ENCODE data around the gene APC2. TPM values are rescaled to one million over a fixed set of nuclear protein-coding genes. Genes with fewer than 3 reads are reported as not detected.
A peak's percentile ranks its signal among the peaks of the same experiment; 100 is the strongest.

The APC2 gene
- total RNA-seq, 1 donor from 2014 or later: 1.3 TPM

DNA sequence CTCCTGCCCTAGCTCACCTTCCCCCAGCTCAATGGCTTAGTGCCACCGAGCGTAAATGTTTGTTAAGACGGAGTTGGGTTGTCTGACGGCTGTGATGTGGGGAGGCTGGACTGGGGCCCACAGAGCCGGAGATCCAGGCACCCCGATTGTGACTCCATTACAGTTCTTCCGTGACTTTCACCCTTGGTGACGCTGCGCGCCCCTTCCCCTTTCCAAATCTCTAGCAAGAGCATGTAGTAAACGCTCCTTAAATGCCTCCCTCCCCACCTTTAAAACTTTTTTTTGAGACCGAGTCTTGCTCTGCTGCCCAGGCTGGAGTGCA lies 41.9 kb downstream of the APC2 start:
- no peaks in the 10 kb centered on the region for H3K9me3 ChIP-seq (ENCODE audit: low read depth)
- H3K9ac ChIP-seq: no peak overlapping the region
- peaks cover 11% of the 10 kb centered on the region for H3K27me3 Mint-ChIP-seq (ENCODE audit: insufficient read depth, low read depth)
- H3K4me1 Mint-ChIP-seq: peaks cover 21% of the 10 kb centered on the region
- peaks cover 36% of the 10 kb centered on the region for H3K27me3 ChIP-seq
- no peak overlapping the region for H3K27ac Mint-ChIP-seq
- peak overlapping the region; percentile 84 for H3K4me3 Mint-ChIP-seq
- no peaks in the 10 kb centered on the region for H3K9me3 Mint-ChIP-seq
- H3K79me2 ChIP-seq (ENCODE audit: low read depth): no peaks in the 10 kb centered on the region
- DNase-seq (ENCODE audit: low spot score): no peak
- H4K20me1 ChIP-seq (ENCODE audit: low read depth): peaks cover 9% of the 10 kb centered on the region
- TF ChIP-seq, protein P1, sequence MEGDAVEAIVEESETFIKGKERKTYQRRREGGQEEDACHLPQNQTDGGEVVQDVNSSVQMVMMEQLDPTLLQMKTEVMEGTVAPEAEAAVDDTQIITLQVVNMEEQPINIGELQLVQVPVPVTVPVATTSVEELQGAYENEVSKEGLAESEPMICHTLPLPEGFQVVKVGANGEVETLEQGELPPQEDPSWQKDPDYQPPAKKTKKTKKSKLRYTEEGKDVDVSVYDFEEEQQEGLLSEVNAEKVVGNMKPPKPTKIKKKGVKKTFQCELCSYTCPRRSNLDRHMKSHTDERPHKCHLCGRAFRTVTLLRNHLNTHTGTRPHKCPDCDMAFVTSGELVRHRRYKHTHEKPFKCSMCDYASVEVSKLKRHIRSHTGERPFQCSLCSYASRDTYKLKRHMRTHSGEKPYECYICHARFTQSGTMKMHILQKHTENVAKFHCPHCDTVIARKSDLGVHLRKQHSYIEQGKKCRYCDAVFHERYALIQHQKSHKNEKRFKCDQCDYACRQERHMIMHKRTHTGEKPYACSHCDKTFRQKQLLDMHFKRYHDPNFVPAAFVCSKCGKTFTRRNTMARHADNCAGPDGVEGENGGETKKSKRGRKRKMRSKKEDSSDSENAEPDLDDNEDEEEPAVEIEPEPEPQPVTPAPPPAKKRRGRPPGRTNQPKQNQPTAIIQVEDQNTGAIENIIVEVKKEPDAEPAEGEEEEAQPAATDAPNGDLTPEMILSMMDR (IDR thresholded peaks at IDR 0.05): no peak
- TF ChIP-seq EZH2phosphoT487 (IDR thresholded peaks at IDR 0.05) (no peak), EZH2 (IDR thresholded peaks at IDR 0.05) (no peak)
- no peak overlapping the region for H2AFZ ChIP-seq (replicated peaks)
- peaks cover 12% of the 10 kb centered on the region for H3K4me1 ChIP-seq
- peaks cover 7% of the 10 kb centered on the region for H3F3A ChIP-seq (ENCODE audit: low read depth)
- H3K4me2 ChIP-seq: peak overlapping the region; percentile 86
- H3K36me3 Mint-ChIP-seq: peaks cover 1% of the 10 kb centered on the region
- no peaks in the 10 kb centered on the region for H3K36me3 ChIP-seq
- no peak overlapping the region for H3K27ac ChIP-seq
- peak overlapping the region; percentile 56 for H3K4me3 ChIP-seq

DNA sequence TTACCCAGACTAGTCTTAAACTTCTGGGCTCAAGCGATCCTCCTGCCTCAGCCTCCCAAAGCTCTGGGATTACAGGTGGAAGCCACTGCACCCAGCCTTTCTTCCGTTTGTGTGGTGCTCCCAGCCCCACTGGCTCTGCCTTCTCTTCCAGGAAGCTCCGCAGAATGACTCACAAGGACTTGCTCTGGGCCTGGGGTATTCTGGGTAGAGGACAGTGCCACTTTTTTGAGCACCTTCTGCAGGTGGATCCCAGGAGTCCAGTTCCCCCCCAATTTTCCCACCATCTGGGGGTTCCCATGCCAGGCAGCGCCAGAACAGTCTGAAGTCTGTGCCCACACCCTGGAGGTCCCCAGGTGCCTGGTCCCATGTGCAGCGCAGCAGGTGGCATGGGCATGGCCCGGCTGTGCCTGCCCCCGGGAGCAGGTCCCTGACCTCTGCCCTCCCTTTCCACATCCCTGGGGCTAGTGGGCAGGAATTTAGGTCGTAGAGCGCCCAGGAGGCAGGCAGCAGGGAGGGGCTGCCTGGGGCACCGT lies 42.6 kb downstream of the APC2 start:
- Histone ChIP-seq H2AFZ (replicated peaks) (no peak overlapping the region), H3K9me3 (ENCODE audit: low read depth) (no peaks in the 10 kb centered on the region), H3K79me2 (ENCODE audit: low read depth) (no peaks in the 10 kb centered on the region), H3K36me3 (no peaks in the 10 kb centered on the region), H3K27ac (no peak overlapping the region), H3K4me1 (peaks cover 12% of the 10 kb centered on the region), H3F3A (ENCODE audit: low read depth) (peaks cover 7% of the 10 kb centered on the region), H3K27me3 (peaks cover 36% of the 10 kb centered on the region), H3K4me2 (no peak overlapping the region), H3K4me3 (no peak overlapping the region), H3K9ac (no peak overlapping the region), H4K20me1 (ENCODE audit: low read depth) (peaks cover 9% of the 10 kb centered on the region)
- Mint-ChIP-seq H3K4me1 (peaks cover 22% of the 10 kb centered on the region), H3K27me3 (ENCODE audit: insufficient read depth, low read depth) (peaks cover 13% of the 10 kb centered on the region), H3K27ac (no peak overlapping the region), H3K9me3 (no peaks in the 10 kb centered on the region), H3K4me3 (peak overlapping the region; percentile 84), H3K36me3 (peaks cover 1% of the 10 kb centered on the region)
- TF ChIP-seq, protein P1 (IDR thresholded peaks at IDR 0.05): no peak
- TF ChIP-seq EZH2phosphoT487 (IDR thresholded peaks at IDR 0.05) (no peak), EZH2 (IDR thresholded peaks at IDR 0.05) (no peak)
- no peak for DNase-seq (ENCODE audit: low spot score)

DNA sequence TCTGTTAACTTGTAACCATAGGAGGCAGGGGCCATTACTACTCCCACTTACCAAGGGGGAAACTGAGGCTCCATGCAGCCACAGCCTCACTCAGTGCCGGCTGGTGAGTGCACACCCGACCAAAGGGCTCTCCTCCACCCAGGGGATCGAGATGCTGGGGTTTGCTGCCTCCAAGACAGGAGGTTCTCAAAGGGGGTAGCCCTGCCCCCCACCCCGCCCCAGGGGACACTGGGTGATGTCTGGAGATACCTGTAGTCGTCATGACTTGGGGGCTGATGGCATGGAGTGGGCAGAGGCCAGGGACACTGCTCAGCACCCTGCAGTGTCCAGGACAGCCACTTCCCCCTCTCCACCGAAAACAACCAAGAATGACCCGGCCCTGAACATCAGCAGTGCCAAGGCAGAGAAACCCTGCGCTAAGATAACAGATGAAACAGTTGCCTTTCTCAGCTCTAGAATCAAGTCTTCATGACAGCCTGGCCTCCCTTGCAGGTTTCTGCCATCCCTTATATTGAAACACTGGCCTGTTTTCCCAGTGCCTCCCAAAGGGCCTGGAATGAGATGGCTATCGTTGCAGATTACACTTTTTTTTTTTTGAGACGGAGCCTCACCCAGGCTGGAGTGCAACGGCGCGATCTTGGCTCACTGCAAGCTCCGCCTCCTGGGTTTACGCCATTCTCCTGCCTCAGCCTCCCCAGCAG lies 44.3 kb downstream of the APC2 start:
- TF ChIP-seq EZH2phosphoT487 (IDR thresholded peaks at IDR 0.05) (no peak), EZH2 (IDR thresholded peaks at IDR 0.05) (no peak)
- TF ChIP-seq, protein P1 (IDR thresholded peaks at IDR 0.05): no peak
- Histone ChIP-seq H3K9ac (no peak overlapping the region), H3F3A (ENCODE audit: low read depth) (peaks cover 12% of the 10 kb centered on the region), H3K4me2 (no peak overlapping the region), H3K9me3 (ENCODE audit: low read depth) (no peaks in the 10 kb centered on the region), H3K4me3 (no peak overlapping the region), H2AFZ (replicated peaks) (no peak overlapping the region), H3K27ac (no peak overlapping the region), H3K27me3 (peaks cover 36% of the 10 kb centered on the region), H3K4me1 (peaks cover 15% of the 10 kb centered on the region), H4K20me1 (ENCODE audit: low read depth) (peaks cover 9% of the 10 kb centered on the region), H3K79me2 (ENCODE audit: low read depth) (no peaks in the 10 kb centered on the region), H3K36me3 (no peaks in the 10 kb centered on the region)
- Mint-ChIP-seq H3K27ac (no peak overlapping the region), H3K27me3 (ENCODE audit: insufficient read depth, low read depth) (peaks cover 17% of the 10 kb centered on the region), H3K9me3 (no peaks in the 10 kb centered on the region), H3K36me3 (peaks cover 1% of the 10 kb centered on the region), H3K4me1 (peaks cover 23% of the 10 kb centered on the region), H3K4me3 (no peak overlapping the region)
- DNase-seq (ENCODE audit: low spot score): no peak
